Activated naive CD4-positive, alpha-beta T cell treated with anti-CD3 and anti-CD28 coated beads, Interleukin-2, amount 50 U/mL, for 72 hours (primary cell): ENCODE measurements around the gene TEAD1. TPM values are rescaled to one million over a fixed set of nuclear protein-coding genes. Genes with fewer than 3 reads are reported as not detected.

Experiments used
- ATAC-seq, 2 donors: fragments of 150-1000 bp; cut with Tn5 transposase; 2 replicates each; pipeline ENCODE4 v1.10.0; 2021; ENCODE audit warnings: mild to moderate bottlenecking in 2 of 2, moderate library complexity in 2 of 2
- DNase-seq, 2 donors: peaks; one replicate each; pipeline ENCODE4 v3.0.0; 2021 to 2022; ENCODE audit warnings: low spot score in 2 of 2
- H3K27ac Mint-ChIP-seq, 2 donors: one replicate each; pipeline ENCODE4 v1.8.0; 2022; ENCODE audit warnings: mild to moderate bottlenecking in 2 of 2, mixed read lengths in 2 of 2
- H3K36me3 Mint-ChIP-seq, 2 donors: one replicate each; pipeline ENCODE4 v1.8.0; 2022; ENCODE audit warnings: mixed read lengths in 2 of 2
- H3K9me3 Mint-ChIP-seq, 2 donors: one replicate each; pipeline ENCODE4 v1.8.0; 2022; ENCODE audit warnings: mixed read lengths in 2 of 2
- total RNA-seq, 2 donors: library from RNA; stranded (reverse); gene quantifications; one replicate each; pipeline ENCODE4 v1.2.3, GENCODE V29; 2022

The TEAD1 gene
- total RNA-seq, 2 donors from 2014 or later = 0.14 to 0.18 TPM

- no peaks in the 10 kb centered on the region for H3K36me3 Mint-ChIP-seq
- no peaks in the 10 kb centered on the region for H3K9me3 Mint-ChIP-seq
- ATAC-seq (no peak), DNase-seq (no peak)
- H3K27ac Mint-ChIP-seq = no peak overlapping the region
Observed at GRCh38 chr11:12902791-12903486, 228.7 kb downstream of the TEAD1 start.

GRCh38 chr11:12905435-12905834 lies 231.2 kb downstream of the TEAD1 start:
- DNase-seq = no peak
- no peak overlapping the region for H3K27ac Mint-ChIP-seq
- H3K9me3 Mint-ChIP-seq = no peaks in the 10 kb centered on the region
- no peak for ATAC-seq
- no peaks in the 10 kb centered on the region for H3K36me3 Mint-ChIP-seq

GRCh38 chr11:12906501-12906900 lies 232.3 kb downstream of the TEAD1 start:
- H3K9me3 Mint-ChIP-seq = no peaks in the 10 kb centered on the region
- no peaks in the 10 kb centered on the region for H3K36me3 Mint-ChIP-seq
- ATAC-seq (no peak), DNase-seq (no peak)
- H3K27ac Mint-ChIP-seq = no peak overlapping the region

GRCh38 chr11:12909879-12910278 lies 235.7 kb downstream of the TEAD1 start:
- no peak for ATAC-seq
- Mint-ChIP-seq H3K9me3 (no peaks in the 10 kb centered on the region), H3K27ac (no peak overlapping the region), H3K36me3 (no peaks in the 10 kb centered on the region)
- no peak for DNase-seq

- DNase-seq (peak in 1 of 2 donors; percentile 18), ATAC-seq (peak; percentile 28 to 65)
- H3K27ac Mint-ChIP-seq = no peak overlapping the region
- H3K9me3 Mint-ChIP-seq = no peaks in the 10 kb centered on the region
- H3K36me3 Mint-ChIP-seq = no peaks in the 10 kb centered on the region
Observed at GRCh38 chr11:12914400-12914912, 240.2 kb downstream of the TEAD1 start.

- Mint-ChIP-seq H3K27ac (no peak overlapping the region), H3K36me3 (no peaks in the 10 kb centered on the region), H3K9me3 (no peaks in the 10 kb centered on the region)
- DNase-seq (no peak), ATAC-seq (no peak)
Observed at GRCh38 chr11:12915093-12915492, 240.9 kb downstream of the TEAD1 start.

GRCh38 chr11:12917822-12918221 lies 243.6 kb downstream of the TEAD1 start:
- DNase-seq = no peak
- Mint-ChIP-seq H3K36me3 (no peaks in the 10 kb centered on the region), H3K9me3 (no peaks in the 10 kb centered on the region), H3K27ac (no peak overlapping the region)
- ATAC-seq = no peak

- Mint-ChIP-seq H3K36me3 (no peaks in the 10 kb centered on the region), H3K9me3 (no peaks in the 10 kb centered on the region), H3K27ac (no peak overlapping the region)
- DNase-seq (no peak), ATAC-seq (no peak)
Observed at GRCh38 chr11:12918667-12919066, 244.4 kb downstream of the TEAD1 start.

GRCh38 chr11:12922418-12922817 lies 248.2 kb downstream of the TEAD1 start:
- no peak overlapping the region for H3K27ac Mint-ChIP-seq
- H3K36me3 Mint-ChIP-seq = no peaks in the 10 kb centered on the region
- ATAC-seq (no peak), DNase-seq (no peak)
- H3K9me3 Mint-ChIP-seq = no peaks in the 10 kb centered on the region

- Mint-ChIP-seq H3K9me3 (no peaks in the 10 kb centered on the region), H3K27ac (no peak overlapping the region), H3K36me3 (no peaks in the 10 kb centered on the region)
- DNase-seq = no peak
- ATAC-seq = no peak
Observed at GRCh38 chr11:12922980-12923507, 248.8 kb downstream of the TEAD1 start.

GRCh38 chr11:12924650-12925049 lies 250.4 kb downstream of the TEAD1 start:
- Mint-ChIP-seq H3K27ac (no peak overlapping the region), H3K9me3 (no peaks in the 10 kb centered on the region), H3K36me3 (no peaks in the 10 kb centered on the region)
- no peak for ATAC-seq
- no peak for DNase-seq

- Mint-ChIP-seq H3K9me3 (no peaks in the 10 kb centered on the region), H3K27ac (no peak overlapping the region), H3K36me3 (no peaks in the 10 kb centered on the region)
- no peak for DNase-seq
- no peak for ATAC-seq
Observed at GRCh38 chr11:12925520-12925919, 251.3 kb downstream of the TEAD1 start.

GRCh38 chr11:12927221-12927620 lies 253.0 kb downstream of the TEAD1 start:
- H3K36me3 Mint-ChIP-seq = no peaks in the 10 kb centered on the region
- H3K9me3 Mint-ChIP-seq = no peaks in the 10 kb centered on the region
- DNase-seq (no peak), ATAC-seq (no peak)
- no peak overlapping the region for H3K27ac Mint-ChIP-seq

- H3K36me3 Mint-ChIP-seq = no peaks in the 10 kb centered on the region
- ATAC-seq (no peak), DNase-seq (no peak)
Observed at GRCh38 chr11:12927886-12928285, 253.7 kb downstream of the TEAD1 start.

GRCh38 chr11:12930850-12931249 lies 256.6 kb downstream of the TEAD1 start:
- DNase-seq = no peak

More at GRCh38 chr11:12927886-12928285, 253.7 kb downstream of the TEAD1 start:
- Mint-ChIP-seq H3K27ac (no peak overlapping the region), H3K9me3 (no peaks in the 10 kb centered on the region)

GRCh38 chr11:12932485-12932884 lies 258.3 kb downstream of the TEAD1 start:
- Mint-ChIP-seq H3K27ac (no peak overlapping the region), H3K36me3 (no peaks in the 10 kb centered on the region), H3K9me3 (no peaks in the 10 kb centered on the region)
- DNase-seq = no peak
- ATAC-seq = no peak

More at GRCh38 chr11:12930850-12931249, 256.6 kb downstream of the TEAD1 start:
- no peak for ATAC-seq
- Mint-ChIP-seq H3K27ac (no peak overlapping the region), H3K9me3 (no peaks in the 10 kb centered on the region), H3K36me3 (no peaks in the 10 kb centered on the region)

- H3K9me3 Mint-ChIP-seq = no peaks in the 10 kb centered on the region
- DNase-seq = no peak
- no peaks in the 10 kb centered on the region for H3K36me3 Mint-ChIP-seq
- H3K27ac Mint-ChIP-seq = no peak overlapping the region
- no peak for ATAC-seq
Observed at GRCh38 chr11:12936200-12936599, 262.0 kb downstream of the TEAD1 start.
